Activated CD8-positive, alpha-beta memory T cell treated with anti-CD3 and anti-CD28 coated beads for 36 hours (primary cell): ENCODE measurements around the gene CEMIP. TPM values are rescaled to one million over a fixed set of nuclear protein-coding genes. Genes with fewer than 3 reads are reported as not detected.

Experiments
- CTCF ChIA-PET: fragments of 350-600 bp; sonication (Branson Sonifier 250); formaldehyde crosslinking; loops from one replicate; lab custom pipeline; 2021; ENCODE audit warnings: antibody characterized with exemption; lab: Charles Lee
- POLR2A ChIA-PET: fragments of 350-600 bp; sonication (Branson Sonifier 250); formaldehyde crosslinking; loops from one replicate; lab custom pipeline; 2021; ENCODE audit warnings: antibody characterized with exemption; lab: Charles Lee
- total RNA-seq, 2 experiments: library from RNA; stranded (reverse); gene quantifications; one replicate each; pipeline ENCODE4 v1.2.3, GENCODE V29; 2021

Gene CEMIP
- total RNA-seq, 2 experiments from 2014 or later: not detected

DNA sequence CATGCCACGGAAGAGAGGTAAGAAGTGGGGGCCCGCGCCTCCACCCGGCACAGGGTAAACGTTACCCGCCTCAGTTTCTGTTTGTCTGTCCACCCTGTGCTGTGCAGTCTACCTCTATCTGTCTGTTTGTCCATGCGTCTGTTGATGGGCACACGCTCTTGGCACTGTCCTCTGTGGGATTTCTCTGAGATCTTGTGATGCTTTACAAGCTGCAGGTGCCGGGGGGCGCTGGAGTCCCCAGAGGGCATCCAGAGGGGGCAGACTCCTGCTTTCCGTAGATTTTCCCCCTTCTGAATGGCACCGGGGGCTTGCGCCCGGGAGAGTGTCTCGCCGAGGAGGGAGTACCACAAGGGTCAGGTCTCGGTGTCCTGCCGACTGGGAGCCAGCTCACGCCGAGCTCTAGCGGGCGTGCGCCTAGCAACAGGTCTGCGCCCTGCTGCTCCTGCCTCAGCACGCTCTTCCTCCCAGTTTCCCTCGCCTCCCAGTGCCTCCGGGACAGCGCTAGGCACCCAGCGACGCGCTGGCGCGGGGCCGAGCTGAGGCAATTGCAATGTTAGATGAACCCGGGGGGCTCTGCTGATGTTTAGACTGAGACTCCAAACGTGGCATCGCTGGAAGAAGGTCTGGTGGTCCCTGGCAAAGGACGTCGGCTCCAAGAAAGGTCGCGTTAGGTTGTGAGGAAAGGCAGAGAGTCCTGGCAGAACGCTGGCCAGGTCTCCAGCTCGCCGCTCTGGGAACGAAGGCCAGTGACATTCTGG lies 667 bp downstream of the CEMIP start:
- CTCF ChIA-PET: interaction anchor here (1.0 to 2.1 kb wide), 4 partner anchors 13 to 323 kb away, joined by 3 to 13 read pairs (median 4); no protein-coding TSS in a partner anchor
- POLR2A ChIA-PET: no interaction called here

DNA sequence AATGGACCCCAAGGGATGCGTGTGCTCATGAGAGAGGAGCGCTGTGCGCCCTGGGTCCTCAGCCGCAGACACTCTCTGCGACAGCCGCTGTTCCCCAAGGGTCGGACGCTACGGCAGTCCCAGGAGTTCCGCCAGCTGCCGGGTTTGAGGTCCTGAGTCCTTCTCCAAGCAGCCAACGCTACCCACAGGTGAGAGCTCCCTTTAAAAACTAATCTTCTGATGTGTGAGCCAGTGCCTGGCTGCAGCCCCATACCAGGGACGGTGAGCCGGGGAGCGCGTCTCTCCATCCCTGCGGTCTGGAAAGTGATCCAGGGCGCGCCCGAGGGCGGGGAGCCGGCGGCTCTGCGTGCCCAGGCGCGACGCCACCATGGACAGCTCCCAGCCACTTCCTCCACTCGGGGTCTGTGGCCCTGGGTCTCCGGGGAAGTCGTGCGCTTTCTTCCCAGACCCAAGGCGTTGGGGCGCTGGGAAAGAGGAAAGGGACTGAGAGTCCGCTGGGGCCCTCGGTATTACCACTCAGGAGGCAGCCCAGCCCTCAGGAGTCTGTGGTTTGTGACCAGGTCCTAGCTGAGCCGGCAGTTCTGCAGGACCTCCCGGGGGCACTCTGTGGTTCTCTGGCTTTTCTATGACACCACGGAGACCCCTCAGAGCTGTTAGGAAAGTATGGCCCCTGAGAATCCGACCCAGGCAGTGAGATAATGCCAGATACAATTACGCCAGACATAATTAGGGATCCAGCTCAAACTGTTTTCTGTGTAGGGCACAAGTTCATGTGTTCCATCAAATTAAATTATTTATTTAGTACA lies 1.4 kb downstream of the CEMIP start:
- ChIA-PET POLR2A (no interaction called here), CTCF (interaction anchor here (1.1 to 2.1 kb wide), 2 partner anchors 12 to 188 kb away, joined by 3 to 13 read pairs; no protein-coding TSS in a partner anchor)

DNA sequence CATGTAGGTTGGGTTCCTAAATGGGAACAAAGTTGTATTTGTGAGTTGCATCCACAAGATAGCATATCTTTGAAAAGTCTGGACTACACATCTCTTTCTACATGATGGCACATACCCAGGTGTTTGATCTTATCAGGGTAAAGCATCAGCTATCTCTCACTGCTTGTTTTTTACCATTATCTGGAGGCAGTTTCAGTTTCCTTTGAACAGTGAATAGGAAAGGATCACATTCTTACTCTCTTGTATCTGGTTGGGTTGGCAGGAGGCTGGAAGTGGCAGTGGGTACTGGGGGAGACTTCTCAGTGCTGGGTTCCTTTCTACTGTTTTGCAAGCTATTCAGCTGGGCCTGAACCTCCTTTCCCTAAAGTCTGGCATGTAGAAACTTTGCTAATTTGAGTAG lies 4.1 kb downstream of the CEMIP start:
- ChIA-PET POLR2A (interaction anchor here (1.0 kb wide), 1 partner anchor 21 kb away, joined by 3 read pairs; no protein-coding TSS in a partner anchor), CTCF (interaction anchor here (1.0 kb wide), 1 partner anchor 187 kb away, joined by 4 read pairs; no protein-coding TSS in a partner anchor)

DNA sequence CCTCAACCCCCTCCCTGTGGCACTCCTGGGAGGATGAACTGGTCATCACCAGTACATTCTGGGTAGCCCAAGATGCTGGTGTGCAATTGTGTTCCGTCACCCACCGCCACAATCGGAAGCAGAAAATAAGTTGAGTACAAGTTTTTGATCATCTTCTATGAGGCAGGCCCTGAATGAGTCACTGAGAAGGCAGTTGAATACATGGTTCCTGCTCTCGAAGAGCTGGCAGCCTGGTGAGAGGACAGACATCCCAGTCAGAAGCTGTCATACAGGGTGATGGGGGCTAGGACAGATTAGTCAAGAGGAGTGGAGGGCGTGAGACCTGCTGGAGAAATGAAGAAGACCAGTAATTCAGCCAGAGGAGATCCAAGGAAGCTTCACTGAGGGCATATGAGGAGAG lies 6.2 kb downstream of the CEMIP start:
- POLR2A ChIA-PET: no interaction called here
- CTCF ChIA-PET: interaction anchor here (1.1 to 1.7 kb wide), 2 partner anchors 9 to 10 kb away, joined by 3 to 6 read pairs; no protein-coding TSS in a partner anchor

DNA sequence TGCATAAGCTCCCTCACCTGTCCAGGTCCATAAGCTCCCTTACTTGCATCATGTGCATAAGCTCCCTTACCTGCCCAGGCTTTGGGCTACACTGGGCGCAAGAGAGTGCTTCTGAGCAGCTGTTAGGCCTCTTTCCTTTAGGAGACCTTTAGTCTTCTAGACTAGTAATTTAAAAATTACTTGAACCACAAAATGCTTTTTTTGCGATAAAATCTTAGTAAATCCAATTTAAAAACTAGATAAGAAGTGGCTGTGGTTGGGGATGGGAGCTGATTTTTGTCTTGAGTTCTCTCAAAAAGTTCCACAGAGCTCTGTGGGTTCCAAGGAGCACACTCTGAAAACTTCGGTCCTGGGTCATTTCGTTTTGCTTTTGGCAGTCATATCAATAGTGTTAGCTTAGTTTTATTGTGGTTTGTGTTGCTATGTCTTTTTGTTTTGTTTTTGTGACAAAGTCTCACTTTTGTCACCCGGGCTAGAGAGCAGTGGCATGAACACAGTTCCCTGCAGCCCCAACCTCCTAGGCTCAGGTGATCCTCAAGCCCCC lies 6.7 kb downstream of the CEMIP start:
- CTCF ChIA-PET: interaction anchor here (1.1 to 1.7 kb wide), 2 partner anchors 9 to 11 kb away, joined by 3 to 6 read pairs; no protein-coding TSS in a partner anchor
- POLR2A ChIA-PET: interaction anchor here (0.9 kb wide), 1 partner anchor 18 kb away, joined by 3 read pairs; no protein-coding TSS in a partner anchor

DNA sequence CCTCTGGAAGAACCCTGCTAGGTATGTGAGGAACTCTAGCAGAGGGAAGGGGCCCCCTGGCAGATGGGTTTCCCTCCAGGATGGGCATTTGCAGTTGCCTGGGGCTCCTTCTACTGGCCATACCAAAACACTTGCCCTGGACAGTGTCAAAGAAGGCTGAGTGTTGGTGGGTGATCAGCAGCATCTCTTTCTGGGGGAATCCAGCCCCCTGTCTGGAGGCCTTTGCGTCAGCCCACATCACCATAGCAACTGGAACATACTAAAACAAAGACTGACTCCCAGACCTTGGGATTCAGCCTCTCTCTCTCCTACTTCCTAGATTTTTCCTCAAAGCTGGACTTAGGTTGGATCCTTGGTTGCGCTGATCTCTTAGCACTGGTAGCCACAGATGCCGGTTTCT lies 8.1 kb downstream of the CEMIP start:
- CTCF ChIA-PET: no interaction called here
- POLR2A ChIA-PET: no interaction called here

DNA sequence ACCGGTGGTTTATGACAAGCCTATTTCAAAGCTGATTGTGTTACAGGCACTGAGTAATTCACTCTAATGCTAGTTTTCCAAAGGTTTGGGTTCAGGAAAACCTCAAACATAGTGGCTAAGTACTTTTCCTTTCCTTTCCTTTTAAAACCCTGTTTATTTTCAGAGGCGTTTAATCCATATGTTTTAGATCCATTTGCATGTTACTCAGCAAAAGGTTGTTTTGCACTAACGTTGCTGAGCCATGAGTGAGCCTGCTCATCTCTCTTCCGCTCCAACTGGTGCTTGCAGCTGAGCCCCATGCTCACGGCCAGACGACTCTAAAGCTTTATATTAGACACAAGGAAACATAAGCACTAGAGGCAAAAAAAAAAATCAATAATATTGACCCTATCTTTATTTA lies 9.4 kb downstream of the CEMIP start:
- POLR2A ChIA-PET: no interaction called here
- CTCF ChIA-PET: no interaction called here

DNA sequence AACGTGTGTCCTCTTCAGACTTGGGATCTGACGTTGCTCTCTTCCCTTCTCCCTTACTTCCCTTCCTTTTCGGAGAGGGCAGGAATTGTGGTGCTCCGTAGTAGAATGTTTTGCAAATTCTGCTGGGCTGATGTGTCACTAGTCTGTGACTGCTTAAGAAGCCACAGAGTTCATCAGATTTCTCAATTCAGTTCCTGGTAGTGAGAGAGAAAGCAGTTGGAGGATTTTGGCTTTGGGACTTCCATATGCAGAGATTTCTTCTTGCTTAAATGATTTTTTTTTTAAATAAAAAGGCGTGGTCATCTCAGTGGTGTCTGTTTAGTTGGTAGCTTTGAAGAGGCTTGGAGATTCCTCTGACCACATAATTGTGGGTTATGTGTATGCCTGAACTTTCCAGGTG lies 10.1 kb downstream of the CEMIP start:
- CTCF ChIA-PET: no interaction called here
- POLR2A ChIA-PET: no interaction called here

DNA sequence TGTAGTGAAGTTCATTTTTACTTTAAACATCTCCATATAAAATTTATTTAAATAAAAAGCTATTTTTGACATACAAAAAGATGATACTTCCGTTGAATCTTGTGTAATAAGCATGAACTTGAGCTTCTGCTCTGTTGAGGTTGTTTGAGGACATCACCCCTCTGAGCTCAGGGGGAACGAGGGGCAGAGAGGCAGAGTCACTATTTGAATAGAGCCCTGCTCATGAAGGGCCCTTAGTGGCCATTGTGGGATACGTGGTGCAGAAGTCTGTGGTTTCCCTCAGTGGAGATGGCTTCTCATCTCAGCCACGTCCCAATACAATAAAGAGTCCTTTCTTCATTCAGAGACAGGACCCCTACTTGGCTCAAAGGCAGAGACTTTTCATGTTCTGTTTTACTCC lies 10.6 kb downstream of the CEMIP start:
- POLR2A ChIA-PET: no interaction called here
- CTCF ChIA-PET: no interaction called here

DNA sequence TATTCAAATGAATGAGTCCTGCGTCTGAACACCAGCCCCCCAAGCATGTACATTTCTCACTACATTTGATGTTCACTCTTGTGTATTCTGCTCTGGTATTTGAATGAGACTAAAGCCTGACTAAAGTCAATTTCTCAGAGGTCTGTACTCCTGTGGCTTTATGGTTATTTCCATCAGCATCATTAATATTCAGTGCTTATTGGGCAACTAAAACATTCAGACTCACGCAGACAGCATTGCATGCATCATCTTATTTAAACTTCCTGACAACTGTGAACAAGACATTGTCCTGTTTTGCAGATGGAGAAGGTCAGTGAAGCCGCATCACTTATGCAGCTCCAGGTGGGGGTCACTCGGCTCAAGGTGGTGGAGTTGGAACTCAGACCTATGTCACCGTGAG lies 11.1 kb downstream of the CEMIP start:
- CTCF ChIA-PET: no interaction called here
- POLR2A ChIA-PET: no interaction called here

DNA sequence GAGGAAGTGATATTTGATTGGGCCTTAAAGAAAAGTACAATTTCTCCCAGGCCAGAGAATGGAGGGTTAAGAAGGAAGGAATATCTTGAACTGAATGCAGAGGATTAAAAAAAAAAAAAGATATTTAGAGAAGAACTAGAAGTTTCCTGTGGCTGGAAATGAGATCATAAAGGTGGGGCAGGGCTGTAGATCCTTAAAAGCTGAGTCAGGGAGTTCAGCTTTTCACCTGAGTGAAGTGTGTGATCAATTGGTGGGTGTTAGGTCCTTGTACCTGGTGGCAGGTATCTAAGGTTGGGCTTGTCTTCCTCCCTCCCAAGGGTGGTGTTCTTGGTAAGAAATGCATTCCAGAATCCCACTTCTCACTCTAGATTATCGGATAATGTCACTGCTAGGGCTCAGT lies 11.8 kb downstream of the CEMIP start:
- ChIA-PET POLR2A (no interaction called here), CTCF (no interaction called here)

DNA sequence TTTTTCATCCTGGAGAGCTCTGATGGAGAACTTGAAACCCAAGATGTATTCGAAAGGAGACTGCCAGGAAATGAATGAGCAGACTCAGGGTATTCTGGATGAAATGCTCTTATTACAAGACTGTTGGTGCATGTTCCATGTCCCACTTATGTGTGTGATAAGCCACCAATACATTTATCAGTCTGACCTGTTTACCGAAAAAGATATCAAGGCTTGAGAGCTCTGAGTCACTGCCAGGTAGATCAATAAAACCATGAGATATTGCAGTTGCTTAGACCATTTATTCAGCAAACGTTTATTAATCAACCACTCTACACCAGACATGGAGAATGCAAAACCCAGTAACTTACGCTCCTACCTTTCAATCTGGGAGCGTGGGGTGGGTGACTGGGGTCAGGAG lies 17.2 kb downstream of the CEMIP start:
- ChIA-PET CTCF (no interaction called here), POLR2A (no interaction called here)

DNA sequence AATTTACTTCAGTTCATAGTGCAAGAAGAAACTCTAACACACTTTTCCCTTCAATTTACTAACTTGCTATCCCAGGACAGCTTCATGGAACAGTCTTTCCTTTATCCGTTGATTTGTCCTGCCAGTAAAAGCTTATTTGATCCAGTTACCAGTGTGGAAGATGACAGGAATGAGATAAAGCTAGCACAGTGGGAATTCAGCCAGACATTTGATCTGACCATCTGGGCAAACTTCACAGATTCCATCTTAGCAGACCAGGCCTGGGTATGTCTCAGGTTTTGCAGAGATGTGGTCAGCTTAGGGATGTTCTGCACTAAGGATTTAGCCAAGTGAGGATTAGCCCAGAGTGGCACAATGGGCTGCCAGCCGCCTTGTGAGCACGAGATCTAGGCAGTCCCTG lies 19.7 kb downstream of the CEMIP start:
- CTCF ChIA-PET: no interaction called here
- POLR2A ChIA-PET: no interaction called here

DNA sequence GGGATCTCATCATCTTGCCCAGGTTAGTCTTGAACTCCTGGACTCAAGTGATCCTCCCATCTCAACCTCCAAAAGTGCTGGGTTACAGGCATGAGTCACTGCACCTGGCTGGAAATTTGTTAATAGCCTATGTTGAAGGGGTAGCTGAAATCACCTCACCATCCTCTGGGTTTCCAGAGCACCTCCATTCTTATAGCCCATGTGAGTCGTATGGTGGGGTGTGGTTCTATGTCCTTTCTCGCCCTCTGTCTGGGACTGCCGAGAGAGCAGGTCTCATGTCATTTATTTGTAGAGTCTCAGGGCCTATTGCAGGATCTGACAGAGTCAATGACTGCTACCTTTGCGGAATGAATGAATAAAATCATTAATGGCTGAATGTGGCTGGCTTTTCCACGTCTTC lies 20.9 kb downstream of the CEMIP start:
- CTCF ChIA-PET: no interaction called here
- POLR2A ChIA-PET: no interaction called here

DNA sequence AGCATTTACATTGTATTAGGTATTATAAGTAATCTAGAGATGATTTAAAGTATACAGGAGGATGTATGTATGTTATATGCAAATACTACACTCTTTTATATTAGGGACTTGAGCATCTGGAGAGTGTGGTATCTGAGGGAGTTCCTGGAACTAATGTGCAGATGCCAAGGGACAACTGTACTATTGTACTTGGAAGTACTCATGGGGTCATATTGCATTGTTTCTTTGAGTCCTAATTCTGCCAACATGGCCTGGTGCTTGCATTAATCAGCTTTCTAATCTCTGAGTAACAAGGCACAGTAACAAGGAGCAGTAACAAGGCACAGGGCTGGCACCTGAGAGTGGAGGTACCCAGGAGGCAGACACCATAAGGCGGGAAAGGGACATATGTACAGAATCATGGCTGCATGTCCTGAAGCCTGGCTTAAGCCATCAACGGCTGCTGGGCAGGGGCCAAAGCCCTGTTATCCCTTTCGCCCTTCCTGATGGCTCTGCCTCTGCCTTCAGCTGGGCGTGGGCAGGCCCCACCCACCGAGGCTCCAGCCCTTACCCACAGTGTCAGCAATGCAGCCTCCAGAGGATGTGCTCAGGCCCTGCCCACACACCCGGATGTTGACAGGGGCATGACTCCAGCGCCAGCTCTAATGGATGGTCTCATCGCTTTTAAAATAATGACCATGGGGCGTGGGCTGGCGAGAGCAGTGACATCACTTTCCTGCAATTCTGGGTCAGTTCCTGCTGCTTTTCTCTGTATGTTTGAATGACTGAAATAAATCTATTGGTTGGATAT lies 22.9 kb downstream of the CEMIP start:
- ChIA-PET POLR2A (no interaction called here), CTCF (no interaction called here)

DNA sequence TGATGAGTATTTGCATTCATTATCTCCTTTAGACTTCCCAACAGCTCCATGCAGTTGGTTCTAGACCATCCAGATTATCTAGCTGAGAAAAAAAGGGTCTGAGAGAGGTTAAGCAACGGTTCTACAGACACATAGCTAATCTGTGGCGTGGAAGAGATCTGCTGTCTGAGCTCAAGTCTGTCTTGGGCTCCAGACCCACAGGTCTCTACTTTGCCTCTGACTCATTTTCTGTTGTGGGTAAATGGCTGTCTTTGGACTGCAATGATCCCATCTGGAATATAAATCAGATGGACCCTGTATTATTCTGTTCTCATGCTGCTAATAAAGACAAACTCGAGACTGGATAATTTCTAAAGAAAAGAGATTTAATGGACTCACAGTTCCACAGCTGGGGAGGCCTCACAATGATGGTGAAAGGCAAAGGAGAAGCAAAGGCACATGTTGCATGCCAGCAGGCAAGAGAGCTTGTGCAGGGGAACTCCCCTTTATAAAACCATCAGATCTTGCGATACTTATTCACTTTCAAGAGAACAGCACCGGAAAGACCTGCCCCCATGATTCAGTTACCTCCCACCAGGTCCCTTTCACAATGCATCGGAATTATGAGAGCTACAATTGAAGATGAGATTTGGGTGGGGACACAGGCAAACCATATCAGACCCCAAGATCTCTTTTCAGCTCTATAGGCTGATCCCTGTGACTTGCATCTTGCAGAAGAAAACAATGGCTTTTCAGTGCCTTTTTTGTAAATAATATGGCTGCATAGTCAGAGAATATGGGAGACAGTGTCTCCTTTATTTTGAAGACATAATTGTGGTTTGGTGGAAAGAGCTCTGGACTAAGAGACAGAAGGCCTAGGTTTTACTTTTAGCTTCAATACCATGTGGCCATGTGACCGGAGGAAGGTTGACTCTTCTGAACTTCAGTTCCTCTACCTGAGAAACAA lies 24.7 kb downstream of the CEMIP start:
- CTCF ChIA-PET: no interaction called here

DNA sequence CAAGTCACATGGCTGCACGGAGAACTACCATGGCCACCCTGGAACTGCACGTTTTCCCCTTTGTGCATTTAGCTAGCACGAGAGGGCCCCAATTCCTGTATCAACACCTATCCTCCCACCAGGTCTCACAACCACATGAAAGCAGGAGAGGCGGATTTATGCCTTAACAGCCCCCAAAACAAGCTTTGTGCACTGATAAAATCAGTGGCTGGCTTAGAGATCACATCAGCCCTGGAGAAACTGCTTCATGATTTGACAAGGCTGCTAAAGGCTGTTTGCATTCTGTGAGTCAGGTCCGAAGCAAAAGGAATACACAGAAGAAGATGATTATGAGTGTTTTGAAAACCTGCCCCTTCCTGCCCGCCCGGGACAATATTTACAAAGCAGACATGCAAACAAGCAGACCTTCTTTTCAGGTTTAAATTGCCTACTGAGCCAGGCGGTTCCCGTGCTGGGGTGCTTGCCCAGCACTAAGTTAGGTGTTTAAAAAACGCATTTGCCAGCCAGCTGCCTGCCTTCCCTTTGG lies 25.9 kb downstream of the CEMIP start:
- ChIA-PET POLR2A (interaction anchor here (1.1 to 1.5 kb wide), 2 partner anchors 19 to 22 kb away, joined by 3 read pairs; no protein-coding TSS in a partner anchor), CTCF (no interaction called here)

More for the DNA sequence above, 24.7 kb downstream of the CEMIP start:
- POLR2A ChIA-PET: interaction anchor here (1.1 to 1.5 kb wide), 2 partner anchors 18 to 21 kb away, joined by 3 read pairs; no protein-coding TSS in a partner anchor
